Peyer's patch (tissue), 4 donors: ENCODE data around the gene UNC93B1.

Experiments used
- CTCF ChIP-seq, 6 experiments: fragments of 450-650 bp in 4 of 6; fragments of 200-600 bp in 2 of 6; sonication (generic) in 1 of 6; IDR thresholded peaks; one replicate each; pipeline ENCODE4 v1.5.1; 2017 to 2019; ENCODE audit warnings: antibody characterized with exemption in 6 of 6, mild to moderate bottlenecking in 3 of 6, moderate library complexity in 1 of 6
- POLR2A ChIP-seq, 2 donors: fragments of 450-650 bp; IDR thresholded peaks; one replicate each; pipeline ENCODE4 v1.5.1; 2017; ENCODE audit warnings: antibody characterized with exemption in 2 of 2, mild to moderate bottlenecking in 2 of 2, moderate library complexity in 2 of 2

- TF ChIP-seq POLR2A (IDR thresholded peaks at IDR 0.05), result no peak
- TF ChIP-seq CTCF (IDR thresholded peaks at IDR 0.05), result peak in 1 of 6 experiments; percentile 8
Measured at GRCh38 chr11:68025047-68025446, 21.1 kb upstream of the UNC93B1 start.
